MCF 10A (cell line): ENCODE data around the gene FGFR3. TPM values are rescaled to one million over a fixed set of nuclear protein-coding genes. Genes with fewer than 3 reads are reported as not detected.

Experiments used
- BruUV-seq: library from RNA; stranded (reverse); fragments of 400-500 nt; replicated peaks from 2 replicates; lab custom pipeline; 2021; lab: Mats Ljungman, UMichigan
- CTCF ChIA-PET: fragments of 300-600 bp; sonication (Branson Sonifier 250); formaldehyde crosslinking; extraction: SDS; loops from one replicate; lab custom pipeline; 2021; ENCODE audit warnings: antibody characterized with exemption, inconsistent platforms; lab: Yijun Ruan, JAX
- POLR2A ChIA-PET: fragments of 300-600, 350-650 bp; sonication (Branson Sonifier 250); formaldehyde crosslinking; extraction: SDS; loops from one replicate; lab custom pipeline; 2020; ENCODE audit warnings: antibody characterized with exemption, inconsistent platforms; lab: Yijun Ruan, JAX
- DNase-seq: peaks from one replicate; pipeline ENCODE4 v3.0.0-alpha.2; 2018; ENCODE audit not compliant: unreplicated experiment
- H3K27ac Mint-ChIP-seq: one replicate; pipeline ENCODE4 v1.8.0; 2022; ENCODE audit warnings: mild to moderate bottlenecking, low read depth, mixed read lengths; ENCODE audit not compliant: unreplicated experiment
- H3K27me3 Mint-ChIP-seq: one replicate; pipeline ENCODE4 v1.8.0; 2022; ENCODE audit warnings: mixed read lengths; ENCODE audit not compliant: insufficient read depth, unreplicated experiment
- H3K36me3 Mint-ChIP-seq: one replicate; pipeline ENCODE4 v1.8.0; 2022; ENCODE audit warnings: mild to moderate bottlenecking, moderate library complexity, mixed read lengths; ENCODE audit not compliant: insufficient read depth, unreplicated experiment
- H3K4me1 Mint-ChIP-seq: one replicate; pipeline ENCODE4 v1.8.0; 2022; ENCODE audit warnings: mixed read lengths; ENCODE audit not compliant: insufficient read depth, unreplicated experiment
- H3K4me3 Mint-ChIP-seq: one replicate; pipeline ENCODE4 v1.8.0; 2022; ENCODE audit warnings: mild to moderate bottlenecking, moderate library complexity, mixed read lengths; ENCODE audit not compliant: unreplicated experiment
- H3K9me3 Mint-ChIP-seq: one replicate; pipeline ENCODE4 v1.8.0; 2022; ENCODE audit warnings: mixed read lengths; ENCODE audit not compliant: unreplicated experiment
- intact Hi-C: fragments of 100-400 bp; cut with micrococcal nuclease; formaldehyde crosslinking; loops from 2 replicates; pipeline ENCODE4 v1.14.1; 2022
- total RNA-seq: library from RNA; stranded (reverse); gene quantifications from 2 replicates; pipeline ENCODE4 v1.2.3, GENCODE V29; 2022
- TF ChIP-seq, protein P1 (sequence below): fragments of 200-600 bp; IDR thresholded peaks from one replicate; pipeline ENCODE4 v1.8.0; 2022; ENCODE audit warnings: antibody characterized with exemption, mild to moderate bottlenecking; ENCODE audit not compliant: unreplicated experiment

FGFR3 gene
- total RNA-seq, 1 experiment from 2014 or later: 6.5 TPM

- no peaks in the 10 kb centered on the region for H3K27me3 Mint-ChIP-seq
- intact Hi-C loops: no loop called here
- no peaks in the 10 kb centered on the region for H3K9me3 Mint-ChIP-seq
- H3K27ac Mint-ChIP-seq: no peak overlapping the region
- H3K36me3 Mint-ChIP-seq: no peaks in the 10 kb centered on the region
- CTCF ChIA-PET: interaction anchor here (1.0 to 13.7 kb wide), 3 partner anchors 51 to 56 kb away, joined by 3 to 151 read pairs (median 4); no protein-coding TSS in a partner anchor
- no peak overlapping the region for H3K4me3 Mint-ChIP-seq
- TF ChIP-seq, protein P1, sequence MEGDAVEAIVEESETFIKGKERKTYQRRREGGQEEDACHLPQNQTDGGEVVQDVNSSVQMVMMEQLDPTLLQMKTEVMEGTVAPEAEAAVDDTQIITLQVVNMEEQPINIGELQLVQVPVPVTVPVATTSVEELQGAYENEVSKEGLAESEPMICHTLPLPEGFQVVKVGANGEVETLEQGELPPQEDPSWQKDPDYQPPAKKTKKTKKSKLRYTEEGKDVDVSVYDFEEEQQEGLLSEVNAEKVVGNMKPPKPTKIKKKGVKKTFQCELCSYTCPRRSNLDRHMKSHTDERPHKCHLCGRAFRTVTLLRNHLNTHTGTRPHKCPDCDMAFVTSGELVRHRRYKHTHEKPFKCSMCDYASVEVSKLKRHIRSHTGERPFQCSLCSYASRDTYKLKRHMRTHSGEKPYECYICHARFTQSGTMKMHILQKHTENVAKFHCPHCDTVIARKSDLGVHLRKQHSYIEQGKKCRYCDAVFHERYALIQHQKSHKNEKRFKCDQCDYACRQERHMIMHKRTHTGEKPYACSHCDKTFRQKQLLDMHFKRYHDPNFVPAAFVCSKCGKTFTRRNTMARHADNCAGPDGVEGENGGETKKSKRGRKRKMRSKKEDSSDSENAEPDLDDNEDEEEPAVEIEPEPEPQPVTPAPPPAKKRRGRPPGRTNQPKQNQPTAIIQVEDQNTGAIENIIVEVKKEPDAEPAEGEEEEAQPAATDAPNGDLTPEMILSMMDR: no peak
- no peaks in the 10 kb centered on the region for H3K4me1 Mint-ChIP-seq
- no TSS peak for BruUV-seq
- DNase-seq: no peak
- POLR2A ChIA-PET: no interaction called here
These were observed 9.8 kb downstream of the FGFR3 start for GRCh38 chr4:1802720-1803522.

GRCh38 chr4:1803523-1804423 lies 10.7 kb downstream of the FGFR3 start:
- BruUV-seq: no TSS peak
- DNase-seq: no peak
- intact Hi-C loops: no loop called here
- H3K27me3 Mint-ChIP-seq: no peaks in the 10 kb centered on the region
- H3K27ac Mint-ChIP-seq: no peak overlapping the region
- ChIA-PET CTCF (interaction anchor here (0.8 to 13.7 kb wide), 2 partner anchors 57 to 95 kb away, joined by 4 to 151 read pairs; no protein-coding TSS in a partner anchor), POLR2A (no interaction called here)
- TF ChIP-seq, protein P1: no peak
- no peaks in the 10 kb centered on the region for H3K4me1 Mint-ChIP-seq
- H3K36me3 Mint-ChIP-seq: no peaks in the 10 kb centered on the region
- no peaks in the 10 kb centered on the region for H3K9me3 Mint-ChIP-seq
- H3K4me3 Mint-ChIP-seq: no peak overlapping the region

GRCh38 chr4:1804638-1805492 lies 11.8 kb downstream of the FGFR3 start:
- POLR2A ChIA-PET: no interaction called here
- DNase-seq: no peak
- Mint-ChIP-seq H3K27ac (no peak overlapping the region), H3K36me3 (no peaks in the 10 kb centered on the region), H3K4me3 (no peak overlapping the region), H3K4me1 (no peaks in the 10 kb centered on the region), H3K27me3 (no peaks in the 10 kb centered on the region), H3K9me3 (no peaks in the 10 kb centered on the region)
- CTCF ChIA-PET: interaction anchor here (0.8 to 13.7 kb wide), 3 partner anchors 58 to 94 kb away, joined by 4 to 151 read pairs (median 4); no protein-coding TSS in a partner anchor
- intact Hi-C loops: no loop called here
- TF ChIP-seq, protein P1: no peak
- no TSS peak for BruUV-seq
